Measurements from ENCODE around the gene OPN4.

OPN4 gene

GRCh38 chr10:86650151-86650550 is 4.2 kb upstream of the OPN4 start:
- Mint-ChIP-seq H3K27ac (ENCODE audit: low read depth) (no peak overlapping the region), H3K4me3 (no peak overlapping the region), H3K36me3 (ENCODE audit: insufficient read depth) (no peaks in the 10 kb centered on the region), H3K4me1 (no peaks in the 10 kb centered on the region), H3K9me3 (no peaks in the 10 kb centered on the region), H3K27me3 (peaks cover 7% of the 10 kb centered on the region)
- ATAC-seq (replicated peaks; ENCODE audit: extremely low read depth, poor library complexity, severe bottlenecking): no peak
- DNase-seq (ENCODE audit: low spot score in 2 of 2): no peak

- Mint-ChIP-seq H3K4me3 (no peak overlapping the region), H3K9me3 (no peaks in the 10 kb centered on the region), H3K27ac (ENCODE audit: low read depth) (no peak overlapping the region), H3K4me1 (no peaks in the 10 kb centered on the region), H3K36me3 (ENCODE audit: insufficient read depth) (no peaks in the 10 kb centered on the region), H3K27me3 (peaks cover 7% of the 10 kb centered on the region)
- no peak for DNase-seq (ENCODE audit: low spot score in 2 of 2)
- ATAC-seq (replicated peaks; ENCODE audit: extremely low read depth, poor library complexity, severe bottlenecking): no peak
These were observed 3.3 kb upstream of the OPN4 start for GRCh38 chr10:86651021-86651471.

GRCh38 chr10:86651631-86652331 is 2.6 kb upstream of the OPN4 start:
- DNase-seq (ENCODE audit: low spot score in 2 of 2): no peak
- Mint-ChIP-seq H3K27ac (ENCODE audit: low read depth) (no peak overlapping the region), H3K27me3 (peaks cover 7% of the 10 kb centered on the region), H3K4me1 (no peaks in the 10 kb centered on the region), H3K4me3 (no peak overlapping the region), H3K36me3 (ENCODE audit: insufficient read depth) (no peaks in the 10 kb centered on the region), H3K9me3 (no peaks in the 10 kb centered on the region)
- ATAC-seq (replicated peaks; ENCODE audit: extremely low read depth, poor library complexity, severe bottlenecking): no peak

- Mint-ChIP-seq H3K36me3 (ENCODE audit: insufficient read depth) (no peaks in the 10 kb centered on the region), H3K4me1 (no peaks in the 10 kb centered on the region), H3K27ac (ENCODE audit: low read depth) (no peak overlapping the region), H3K27me3 (peaks cover 7% of the 10 kb centered on the region), H3K9me3 (no peaks in the 10 kb centered on the region), H3K4me3 (no peak overlapping the region)
- DNase-seq (ENCODE audit: low spot score in 2 of 2): no peak
- no peak for ATAC-seq (replicated peaks; ENCODE audit: extremely low read depth, poor library complexity, severe bottlenecking)
These were observed 1.8 kb upstream of the OPN4 start for GRCh38 chr10:86652361-86653202.

DNA sequence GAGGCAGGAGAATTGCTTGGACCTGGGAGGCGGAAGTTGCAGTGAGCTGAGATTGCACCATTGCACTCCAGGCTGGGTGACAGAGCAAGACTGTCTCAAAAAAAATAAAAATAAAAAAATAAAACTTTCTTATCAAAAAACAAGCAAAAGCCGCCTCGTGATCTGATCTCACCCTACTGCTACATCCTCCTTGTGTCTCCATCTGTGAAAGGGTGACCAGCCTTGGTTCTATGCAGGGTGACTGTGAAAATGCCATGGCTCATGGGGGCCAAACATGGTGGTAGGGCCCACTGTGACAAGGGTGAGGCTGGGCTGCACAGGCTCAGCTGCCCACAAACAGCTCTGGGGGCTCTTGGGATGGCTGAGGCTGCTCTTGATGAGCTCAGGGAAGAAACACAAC is 968 bp upstream of the OPN4 start:
- Mint-ChIP-seq H3K27me3 (peaks cover 7% of the 10 kb centered on the region), H3K9me3 (no peaks in the 10 kb centered on the region), H3K4me3 (no peak overlapping the region), H3K4me1 (no peaks in the 10 kb centered on the region), H3K36me3 (ENCODE audit: insufficient read depth) (no peaks in the 10 kb centered on the region), H3K27ac (ENCODE audit: low read depth) (no peak overlapping the region)
- no peak for DNase-seq (ENCODE audit: low spot score in 2 of 2)
- ATAC-seq (replicated peaks; ENCODE audit: extremely low read depth, poor library complexity, severe bottlenecking): no peak

DNA sequence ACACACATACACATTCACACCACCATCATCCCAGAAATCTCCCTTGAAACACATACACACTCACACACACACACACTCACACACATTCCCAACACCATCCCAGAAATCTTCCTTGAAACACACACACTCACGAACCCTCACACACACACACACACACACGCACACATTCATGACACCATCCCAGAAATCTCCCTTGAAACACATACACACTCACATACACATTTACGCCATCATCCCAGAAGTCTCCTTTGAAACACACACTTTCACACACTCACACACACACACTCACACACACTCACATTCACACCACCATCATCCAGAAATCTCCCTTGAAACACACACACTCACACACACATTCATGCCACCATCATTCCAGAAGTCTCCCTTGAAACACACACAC is 360 bp upstream of the OPN4 start:
- no peak for ATAC-seq (replicated peaks; ENCODE audit: extremely low read depth, poor library complexity, severe bottlenecking)
- DNase-seq (ENCODE audit: low spot score in 2 of 2): no peak
- H3K27ac Mint-ChIP-seq (ENCODE audit: low read depth): no peak overlapping the region

DNA sequence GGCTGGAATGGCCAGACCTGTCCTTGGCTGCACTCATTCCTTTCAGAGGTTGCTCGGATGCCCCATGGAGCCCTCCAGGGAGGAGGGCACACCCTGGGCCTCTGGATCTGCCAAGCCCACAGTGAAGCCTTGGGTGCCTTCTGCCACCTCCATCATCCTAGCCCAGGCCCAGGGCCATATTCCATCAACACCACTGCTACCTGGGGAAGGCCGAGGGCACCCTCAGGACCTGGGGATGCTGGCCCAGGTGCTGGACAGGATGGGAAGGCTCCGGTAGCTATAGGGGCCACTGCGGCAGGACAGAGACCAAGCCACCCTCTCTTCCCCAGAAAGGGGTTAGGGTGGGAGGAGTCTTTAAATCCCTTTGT is 810 bp downstream of the OPN4 start:
- Mint-ChIP-seq H3K27me3 (peaks cover 7% of the 10 kb centered on the region), H3K27ac (ENCODE audit: low read depth) (no peak overlapping the region), H3K36me3 (ENCODE audit: insufficient read depth) (no peaks in the 10 kb centered on the region), H3K9me3 (no peaks in the 10 kb centered on the region), H3K4me3 (no peak overlapping the region), H3K4me1 (no peaks in the 10 kb centered on the region)
- no peak for ATAC-seq (replicated peaks; ENCODE audit: extremely low read depth, poor library complexity, severe bottlenecking)
- no peak for DNase-seq (ENCODE audit: low spot score in 2 of 2)

More for the DNA sequence above, 360 bp upstream of the OPN4 start:
- H3K36me3 Mint-ChIP-seq (ENCODE audit: insufficient read depth): no peaks in the 10 kb centered on the region
- H3K27me3 Mint-ChIP-seq: peaks cover 7% of the 10 kb centered on the region
- no peaks in the 10 kb centered on the region for H3K9me3 Mint-ChIP-seq
- no peaks in the 10 kb centered on the region for H3K4me1 Mint-ChIP-seq
- no peak overlapping the region for H3K4me3 Mint-ChIP-seq

DNA sequence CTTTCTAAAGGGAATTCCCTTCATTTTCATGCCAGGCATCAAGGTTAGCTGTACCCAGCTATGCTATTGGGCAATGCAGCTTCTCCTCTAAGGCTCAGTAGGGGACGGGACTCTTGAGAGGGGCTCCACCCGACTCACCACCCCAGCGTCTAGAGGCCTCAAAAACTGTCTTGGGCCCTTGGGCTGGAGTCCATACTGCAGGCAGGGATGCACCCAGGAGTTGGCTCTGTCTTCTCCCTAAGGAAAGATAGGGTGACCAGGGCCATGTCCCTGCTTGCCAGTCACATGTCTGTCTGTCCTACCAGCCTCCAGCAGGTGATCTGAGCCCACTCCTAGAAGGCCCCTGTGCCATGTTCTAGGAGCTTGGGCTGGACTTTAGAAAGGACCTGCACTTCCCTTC is 1.2 kb downstream of the OPN4 start:
- Mint-ChIP-seq H3K4me1 (no peaks in the 10 kb centered on the region), H3K4me3 (no peak overlapping the region), H3K9me3 (no peaks in the 10 kb centered on the region), H3K36me3 (ENCODE audit: insufficient read depth) (no peaks in the 10 kb centered on the region), H3K27ac (ENCODE audit: low read depth) (no peak overlapping the region), H3K27me3 (peaks cover 3% of the 10 kb centered on the region)
- ATAC-seq (replicated peaks; ENCODE audit: extremely low read depth, poor library complexity, severe bottlenecking) (no peak), DNase-seq (ENCODE audit: low spot score in 2 of 2) (no peak)

DNA sequence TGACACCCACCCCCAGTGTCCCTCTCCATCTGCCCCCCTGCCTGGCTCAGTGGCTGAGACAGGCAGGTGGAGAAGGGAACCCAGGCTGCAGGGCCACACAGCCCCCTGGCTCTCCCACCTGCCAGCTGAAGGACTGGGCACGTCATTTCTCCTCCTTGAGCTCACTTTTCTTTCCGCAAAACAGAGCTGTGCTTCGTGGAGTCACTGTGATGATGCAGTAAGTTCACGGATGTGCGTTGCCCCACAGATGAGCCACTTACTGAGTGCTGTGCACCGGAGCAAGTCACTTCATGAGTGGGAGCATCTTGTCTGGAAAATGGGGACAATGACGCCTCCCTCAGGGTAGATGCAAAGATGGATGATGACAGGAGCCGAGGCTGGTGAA is 2.7 kb downstream of the OPN4 start:
- Mint-ChIP-seq H3K36me3 (ENCODE audit: insufficient read depth) (no peaks in the 10 kb centered on the region), H3K4me3 (no peak overlapping the region), H3K4me1 (no peaks in the 10 kb centered on the region), H3K27ac (ENCODE audit: low read depth) (no peak overlapping the region), H3K27me3 (no peaks in the 10 kb centered on the region), H3K9me3 (no peaks in the 10 kb centered on the region)
- no peak for ATAC-seq (replicated peaks; ENCODE audit: extremely low read depth, poor library complexity, severe bottlenecking)
- no peak for DNase-seq (ENCODE audit: low spot score in 2 of 2)

- Mint-ChIP-seq H3K27me3 (no peaks in the 10 kb centered on the region), H3K27ac (ENCODE audit: low read depth) (no peak overlapping the region), H3K36me3 (ENCODE audit: insufficient read depth) (peaks cover 2% of the 10 kb centered on the region), H3K4me1 (no peaks in the 10 kb centered on the region), H3K4me3 (no peak overlapping the region), H3K9me3 (no peaks in the 10 kb centered on the region)
- ATAC-seq (replicated peaks; ENCODE audit: extremely low read depth, poor library complexity, severe bottlenecking) (no peak), DNase-seq (ENCODE audit: low spot score in 2 of 2) (no peak)
These were observed 3.2 kb downstream of the OPN4 start for GRCh38 chr10:86657396-86658011.

DNA sequence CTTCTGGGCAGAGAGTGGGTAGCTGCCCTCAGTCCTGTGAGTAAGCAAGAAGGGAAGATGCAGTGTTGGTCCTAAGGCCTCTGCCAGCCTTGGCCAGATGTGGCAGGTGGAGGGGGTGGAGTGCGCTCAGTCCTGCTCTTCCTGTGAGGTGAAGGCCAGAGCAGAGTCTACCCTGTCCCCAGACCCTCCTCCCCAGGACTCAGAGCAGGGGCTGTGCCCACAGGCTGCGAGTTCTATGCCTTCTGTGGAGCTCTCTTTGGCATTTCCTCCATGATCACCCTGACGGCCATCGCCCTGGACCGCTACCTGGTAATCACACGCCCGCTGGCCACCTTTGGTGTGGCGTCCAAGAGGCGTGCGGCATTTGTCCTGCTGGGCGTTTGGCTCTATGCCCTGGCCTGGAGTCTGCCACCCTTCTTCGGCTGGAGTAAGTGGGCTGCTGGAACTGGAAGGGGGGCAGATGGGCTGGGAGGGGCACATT is 4.0 kb downstream of the OPN4 start:
- Mint-ChIP-seq H3K27ac (ENCODE audit: low read depth) (no peak overlapping the region), H3K27me3 (no peaks in the 10 kb centered on the region), H3K4me3 (no peak overlapping the region), H3K36me3 (ENCODE audit: insufficient read depth) (peaks cover 2% of the 10 kb centered on the region), H3K4me1 (no peaks in the 10 kb centered on the region), H3K9me3 (no peaks in the 10 kb centered on the region)
- ATAC-seq (replicated peaks; ENCODE audit: extremely low read depth, poor library complexity, severe bottlenecking) (no peak), DNase-seq (ENCODE audit: low spot score in 2 of 2) (no peak)

- no peaks in the 10 kb centered on the region for H3K4me1 Mint-ChIP-seq
- DNase-seq (ENCODE audit: low spot score in 2 of 2): no peak
- H3K9me3 Mint-ChIP-seq: no peaks in the 10 kb centered on the region
- H3K4me3 Mint-ChIP-seq: no peak overlapping the region
- H3K27ac Mint-ChIP-seq (ENCODE audit: low read depth): no peak overlapping the region
- ATAC-seq (replicated peaks; ENCODE audit: extremely low read depth, poor library complexity, severe bottlenecking): no peak
- peaks cover 2% of the 10 kb centered on the region for H3K36me3 Mint-ChIP-seq (ENCODE audit: insufficient read depth)
- no peaks in the 10 kb centered on the region for H3K27me3 Mint-ChIP-seq
These were observed 4.4 kb downstream of the OPN4 start for GRCh38 chr10:86658751-86659150.

All from central memory CD8-positive, alpha-beta T cell (primary cell).